ENCODE results near the gene PDXP.

PDXP gene

GRCh38 chr22:37681001-37681424 is 22.5 kb downstream of the PDXP start:
- no peak for FAIRE-seq
- no peak for TF ChIP-seq CTCF (IDR thresholded peaks at IDR 0.05; ENCODE audit: insufficient read depth, missing control alignments)
- DNase-seq (ENCODE audit: insufficient read length, low spot score), result no peak

GRCh38 chr22:37681556-37682049 is 23.1 kb downstream of the PDXP start:
- DNase-seq (ENCODE audit: insufficient read length, low spot score) (no peak), FAIRE-seq (no peak)
- TF ChIP-seq CTCF (IDR thresholded peaks at IDR 0.05; ENCODE audit: insufficient read depth, missing control alignments), result peak; percentile 67

GRCh38 chr22:37684803-37685615 is 26.5 kb downstream of the PDXP start:
- TF ChIP-seq CTCF (IDR thresholded peaks at IDR 0.05; ENCODE audit: insufficient read depth, missing control alignments), result no peak
- DNase-seq (ENCODE audit: insufficient read length, low spot score) (no peak), FAIRE-seq (no peak)

GRCh38 chr22:37686002-37686982 is 27.8 kb downstream of the PDXP start, which contains the start of gene NOL12:
Gene NOL12, plus strand, starts transcription at chr22:37686343. Its CDS starts 50 bp downstream, at chr22:37686393.
- TF ChIP-seq CTCF (IDR thresholded peaks at IDR 0.05; ENCODE audit: insufficient read depth, missing control alignments), result no peak
- FAIRE-seq (no peak), DNase-seq (ENCODE audit: insufficient read length, low spot score) (peak; percentile 53)

GRCh38 chr22:37690407-37690806 is 31.9 kb downstream of the PDXP start:
- FAIRE-seq (no peak), DNase-seq (ENCODE audit: insufficient read length, low spot score) (no peak)
- TF ChIP-seq CTCF (IDR thresholded peaks at IDR 0.05; ENCODE audit: insufficient read depth, missing control alignments), result no peak

GRCh38 chr22:37690901-37691504 is 32.5 kb downstream of the PDXP start:
- FAIRE-seq, result no peak
- TF ChIP-seq CTCF (IDR thresholded peaks at IDR 0.05; ENCODE audit: insufficient read depth, missing control alignments), result no peak
- DNase-seq (ENCODE audit: insufficient read length, low spot score), result no peak

Data from D721Med (cell line).